ENCODE results near the gene HSD3B7.
A peak's percentile ranks its signal among the peaks of the same experiment; 100 is the strongest.

The HSD3B7 gene

DNA sequence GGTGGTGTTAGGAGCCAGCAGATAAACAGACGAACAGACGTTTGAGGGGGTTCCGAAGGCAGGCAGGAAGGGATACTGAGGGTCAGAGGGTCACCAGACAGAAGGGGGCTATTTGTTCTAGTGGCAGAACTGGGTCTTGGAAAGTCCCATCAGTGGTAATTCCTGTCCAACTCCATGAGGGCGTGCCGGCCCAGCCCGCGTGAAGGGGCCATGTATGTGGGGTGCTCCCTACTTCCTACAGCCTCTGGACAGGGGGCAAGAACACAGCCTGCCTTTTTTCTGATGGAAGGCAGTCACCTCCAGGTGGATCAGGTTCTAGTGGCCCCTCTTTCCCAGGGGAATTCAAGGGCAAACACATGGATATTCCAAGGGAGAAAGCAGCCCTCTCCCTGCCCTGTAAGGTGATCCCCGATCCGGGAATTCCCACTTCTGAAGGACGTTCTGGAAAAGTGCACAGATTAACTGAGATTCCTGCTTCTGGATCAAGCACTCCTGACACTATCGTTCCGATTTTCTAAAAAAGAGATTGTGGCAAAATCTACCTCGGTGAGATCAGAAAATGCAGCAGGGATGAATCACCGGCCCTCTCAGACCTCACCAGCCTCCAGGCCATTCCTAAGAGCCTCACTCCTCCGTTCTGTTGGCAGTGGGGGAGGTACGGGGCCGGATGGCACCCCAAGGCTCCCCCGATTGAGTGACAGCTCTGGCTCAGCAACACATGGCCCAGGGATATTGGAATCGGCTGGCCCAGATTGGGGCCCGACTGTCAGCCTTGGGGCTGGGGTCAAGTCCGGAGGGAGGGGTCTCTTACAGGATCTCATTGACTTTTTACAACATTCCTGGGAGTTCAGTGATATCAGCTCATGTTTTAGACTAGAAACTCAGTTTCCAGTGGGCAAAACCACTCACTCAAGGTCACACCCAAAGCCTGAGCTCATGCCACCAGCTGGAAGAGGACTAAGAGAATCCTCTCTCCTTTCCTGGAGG lies 13.0 kb downstream of the HSD3B7 start:
- H3K4me2 ChIP-seq (ENCODE audit: low read depth, low read length): peak overlapping the region; percentile 90; the same call in 1 of the 2 replicates
- TF ChIP-seq EZH2 (optimal IDR thresholded peaks at IDR 0.05; ENCODE audit: low read depth, low read length) (no peak), EZH2phosphoT487 (IDR thresholded peaks at IDR 0.05; ENCODE audit: low read length) (no peak)
- no peaks in the 10 kb centered on the region for H4K20me1 ChIP-seq (ENCODE audit: insufficient read depth, low read length)
- peak overlapping the region; percentile 51 for H3K4me3 ChIP-seq (ENCODE audit: low read length)
- H3K9ac ChIP-seq (ENCODE audit: low read length): no peak overlapping the region
- peaks cover 7% of the 10 kb centered on the region; the same call in 1 of the 2 replicates for H3K4me1 ChIP-seq (ENCODE audit: low read length)
- peaks cover 67% of the 10 kb centered on the region for H3K27me3 ChIP-seq (replicated peaks; ENCODE audit: insufficient read depth, low read length)
- DNase-seq: no peak
- peak overlapping the region; percentile 71 for H2AFZ ChIP-seq (ENCODE audit: low read length)
- H3K9me2 ChIP-seq (replicated peaks; ENCODE audit: insufficient read depth, low read length): no peaks in the 10 kb centered on the region
- no peak overlapping the region for H3K27ac ChIP-seq (ENCODE audit: low read length)
- no peaks in the 10 kb centered on the region for H3K36me3 ChIP-seq (replicated peaks; ENCODE audit: insufficient read depth, low read length)
- H3K79me2 ChIP-seq (ENCODE audit: low read length): no peaks in the 10 kb centered on the region
- no peaks in the 10 kb centered on the region for H3K9me3 ChIP-seq (replicated peaks; ENCODE audit: insufficient read depth, low read length)
- no peaks in the 10 kb centered on the region for H3F3A ChIP-seq (ENCODE audit: insufficient read depth, low read length)

DNA sequence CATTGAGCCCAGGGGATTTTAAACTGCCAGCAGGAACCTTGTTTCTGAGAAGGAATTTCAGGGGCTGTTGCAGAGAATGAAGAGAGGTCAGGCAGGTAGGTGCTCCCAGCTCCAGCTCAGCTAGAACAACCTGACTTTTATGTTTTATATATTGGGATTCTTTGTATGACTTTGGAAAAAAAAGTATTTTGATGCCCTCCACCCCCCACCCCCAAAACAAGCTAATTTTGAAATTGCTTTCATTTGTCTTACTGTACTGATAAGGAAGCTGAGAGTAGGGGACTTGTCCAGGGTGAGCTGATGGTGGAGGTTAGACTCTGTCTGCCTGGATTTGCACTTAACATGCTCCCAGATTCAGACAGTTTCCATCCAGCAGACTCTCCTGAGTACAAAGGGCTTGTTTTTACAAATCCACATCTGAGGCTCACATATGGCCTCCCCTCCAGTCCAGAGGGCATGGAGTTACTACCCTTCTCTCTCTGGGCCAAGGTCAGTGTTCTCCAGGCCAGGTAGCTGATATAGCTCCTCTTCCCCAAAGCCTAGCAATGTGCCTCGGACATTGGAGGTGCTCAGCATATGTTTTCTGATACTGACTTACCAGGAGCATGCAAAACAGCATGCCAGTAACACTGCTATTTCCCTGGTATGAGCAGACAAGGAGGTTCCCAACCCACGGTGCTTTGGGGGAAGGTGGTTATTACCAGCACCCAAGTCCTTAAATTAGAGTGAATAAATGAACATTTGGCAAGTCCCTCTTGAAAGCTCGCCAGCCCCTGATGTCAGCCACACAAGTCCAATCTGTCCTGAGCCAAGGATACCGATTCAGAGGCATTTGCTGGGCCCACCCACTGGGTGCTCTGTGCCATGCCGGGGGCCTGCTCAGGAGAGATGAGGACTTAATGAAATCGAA lies 14.1 kb downstream of the HSD3B7 start:
- no peak overlapping the region for H3K9ac ChIP-seq (ENCODE audit: low read length)
- no peak for DNase-seq

DNA sequence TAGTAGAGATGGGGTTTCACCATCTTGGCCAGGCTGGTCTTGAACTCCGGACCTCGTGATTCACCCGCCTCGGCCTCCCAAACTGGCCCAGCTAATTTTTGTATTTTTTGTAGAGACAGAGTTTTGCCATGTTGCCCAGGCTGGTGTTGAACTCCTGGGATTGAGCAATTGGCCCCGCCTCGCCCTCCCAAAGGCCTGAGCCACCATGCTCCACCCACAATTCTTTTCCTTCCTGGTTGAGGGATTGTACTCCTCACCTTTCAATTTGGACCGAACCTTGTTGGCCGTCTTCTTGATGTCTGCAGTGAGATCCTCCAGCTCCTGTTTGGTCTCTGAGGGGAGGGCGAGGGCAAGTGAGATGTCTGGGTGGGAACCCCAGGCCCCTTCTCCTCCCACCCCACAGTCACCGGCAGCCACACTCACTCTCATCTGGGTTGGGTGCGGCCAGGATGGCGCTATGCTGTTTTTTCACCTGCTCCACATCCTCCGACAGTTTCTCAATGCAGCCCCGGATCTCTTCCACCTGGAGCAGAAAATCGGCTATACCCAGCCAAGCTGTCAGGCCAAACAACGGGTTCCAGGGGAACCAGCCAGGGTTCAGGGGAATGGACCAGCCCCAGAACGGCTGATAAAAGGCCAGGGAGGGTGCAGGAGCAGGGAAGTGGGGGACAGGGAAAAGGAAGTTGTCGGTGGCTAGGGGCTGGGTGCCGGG lies 15.8 kb downstream of the HSD3B7 start:
- DNase-seq: no peak
- no peak for TF ChIP-seq EZH2 (optimal IDR thresholded peaks at IDR 0.05; ENCODE audit: low read depth, low read length)
- no peak for TF ChIP-seq EZH2phosphoT487 (IDR thresholded peaks at IDR 0.05; ENCODE audit: low read length)
- TF ChIP-seq, protein P1, sequence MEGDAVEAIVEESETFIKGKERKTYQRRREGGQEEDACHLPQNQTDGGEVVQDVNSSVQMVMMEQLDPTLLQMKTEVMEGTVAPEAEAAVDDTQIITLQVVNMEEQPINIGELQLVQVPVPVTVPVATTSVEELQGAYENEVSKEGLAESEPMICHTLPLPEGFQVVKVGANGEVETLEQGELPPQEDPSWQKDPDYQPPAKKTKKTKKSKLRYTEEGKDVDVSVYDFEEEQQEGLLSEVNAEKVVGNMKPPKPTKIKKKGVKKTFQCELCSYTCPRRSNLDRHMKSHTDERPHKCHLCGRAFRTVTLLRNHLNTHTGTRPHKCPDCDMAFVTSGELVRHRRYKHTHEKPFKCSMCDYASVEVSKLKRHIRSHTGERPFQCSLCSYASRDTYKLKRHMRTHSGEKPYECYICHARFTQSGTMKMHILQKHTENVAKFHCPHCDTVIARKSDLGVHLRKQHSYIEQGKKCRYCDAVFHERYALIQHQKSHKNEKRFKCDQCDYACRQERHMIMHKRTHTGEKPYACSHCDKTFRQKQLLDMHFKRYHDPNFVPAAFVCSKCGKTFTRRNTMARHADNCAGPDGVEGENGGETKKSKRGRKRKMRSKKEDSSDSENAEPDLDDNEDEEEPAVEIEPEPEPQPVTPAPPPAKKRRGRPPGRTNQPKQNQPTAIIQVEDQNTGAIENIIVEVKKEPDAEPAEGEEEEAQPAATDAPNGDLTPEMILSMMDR (IDR thresholded peaks at IDR 0.05; ENCODE audit: low read length): no peak
- peaks cover 92% of the 10 kb centered on the region for H3K27me3 ChIP-seq (replicated peaks; ENCODE audit: insufficient read depth, low read length)
- no peaks in the 10 kb centered on the region for H3F3A ChIP-seq (ENCODE audit: insufficient read depth, low read length)
- H3K9ac ChIP-seq (ENCODE audit: low read length): no peak overlapping the region
- peaks cover 7% of the 10 kb centered on the region; the same call in 1 of the 2 replicates for H3K4me1 ChIP-seq (ENCODE audit: low read length)
- no peak overlapping the region for H2AFZ ChIP-seq (ENCODE audit: low read length)
- no peak overlapping the region for H3K4me2 ChIP-seq (ENCODE audit: low read depth, low read length)
- no peaks in the 10 kb centered on the region for H3K79me2 ChIP-seq (ENCODE audit: low read length)
- no peaks in the 10 kb centered on the region for H3K9me2 ChIP-seq (replicated peaks; ENCODE audit: insufficient read depth, low read length)
- H4K20me1 ChIP-seq (ENCODE audit: insufficient read depth, low read length): no peaks in the 10 kb centered on the region
- no peaks in the 10 kb centered on the region for H3K36me3 ChIP-seq (replicated peaks; ENCODE audit: insufficient read depth, low read length)
- no peak overlapping the region for H3K27ac ChIP-seq (ENCODE audit: low read length)
- no peak overlapping the region for H3K4me3 ChIP-seq (ENCODE audit: low read length)
- H3K9me3 ChIP-seq (replicated peaks; ENCODE audit: insufficient read depth, low read length): no peaks in the 10 kb centered on the region

More for the DNA sequence above, 14.1 kb downstream of the HSD3B7 start:
- Histone ChIP-seq H3K4me3 (ENCODE audit: low read length) (no peak overlapping the region), H3F3A (ENCODE audit: insufficient read depth, low read length) (no peaks in the 10 kb centered on the region), H3K4me2 (ENCODE audit: low read depth, low read length) (no peak overlapping the region), H4K20me1 (ENCODE audit: insufficient read depth, low read length) (no peaks in the 10 kb centered on the region), H3K9me2 (replicated peaks; ENCODE audit: insufficient read depth, low read length) (no peaks in the 10 kb centered on the region), H3K9me3 (replicated peaks; ENCODE audit: insufficient read depth, low read length) (no peaks in the 10 kb centered on the region), H3K27ac (ENCODE audit: low read length) (no peak overlapping the region), H3K79me2 (ENCODE audit: low read length) (no peaks in the 10 kb centered on the region), H2AFZ (ENCODE audit: low read length) (no peak overlapping the region), H3K4me1 (ENCODE audit: low read length) (peaks cover 7% of the 10 kb centered on the region; the same call in 1 of the 2 replicates), H3K27me3 (replicated peaks; ENCODE audit: insufficient read depth, low read length) (peaks cover 78% of the 10 kb centered on the region), H3K36me3 (replicated peaks; ENCODE audit: insufficient read depth, low read length) (no peaks in the 10 kb centered on the region)
- TF ChIP-seq EZH2 (optimal IDR thresholded peaks at IDR 0.05; ENCODE audit: low read depth, low read length): no peak
- no peak for TF ChIP-seq EZH2phosphoT487 (IDR thresholded peaks at IDR 0.05; ENCODE audit: low read length)
- TF ChIP-seq, protein P1 (IDR thresholded peaks at IDR 0.05; ENCODE audit: low read length): no peak

All from MM.1S (cell line).